IPS DF 19.7 (cell line): Measurements from ENCODE around the gene SH3RF2.
"Not testable (repeated sequence)": the region's sequence is repeated elsewhere in the genome, so short reads cannot be mapped to it uniquely, and the experiment has no call there.

ENCODE experiments used
- DNase-seq: peaks from one replicate; pipeline ENCODE4 v3.0.0-alpha.2; 2013; ENCODE audit warnings: low read depth, low spot score

The SH3RF2 gene

DNA sequence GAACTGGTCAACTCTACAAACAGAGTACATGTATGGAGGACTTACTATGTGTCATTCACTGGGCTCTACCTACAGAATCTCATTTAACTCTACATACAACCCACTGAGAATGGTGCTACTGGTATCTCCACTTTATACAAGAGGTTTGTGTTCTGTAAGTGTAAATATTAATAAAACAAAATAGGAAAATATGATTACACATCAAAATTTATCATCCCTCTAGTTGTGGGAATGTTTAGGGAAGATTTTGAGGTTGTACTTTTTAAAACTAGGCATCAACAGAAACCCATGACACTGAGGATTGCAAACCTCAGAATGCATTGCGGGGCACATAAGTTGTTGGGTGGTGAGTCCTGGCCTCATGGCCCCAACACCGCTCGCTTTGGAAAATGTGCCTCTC is 11.7 kb downstream of the SH3RF2 start:
- no peak for DNase-seq

- no peak for DNase-seq
Observed at GRCh38 chr5:145948921-145949320, 12.5 kb downstream of the SH3RF2 start.

GRCh38 chr5:145949474-145949873 is 13.1 kb downstream of the SH3RF2 start:
- no peak for DNase-seq

- DNase-seq = no peak
Observed at GRCh38 chr5:145951071-145951470, 14.7 kb downstream of the SH3RF2 start.

- no peak for DNase-seq
Observed at GRCh38 chr5:145953202-145953601, 16.8 kb downstream of the SH3RF2 start.

DNA sequence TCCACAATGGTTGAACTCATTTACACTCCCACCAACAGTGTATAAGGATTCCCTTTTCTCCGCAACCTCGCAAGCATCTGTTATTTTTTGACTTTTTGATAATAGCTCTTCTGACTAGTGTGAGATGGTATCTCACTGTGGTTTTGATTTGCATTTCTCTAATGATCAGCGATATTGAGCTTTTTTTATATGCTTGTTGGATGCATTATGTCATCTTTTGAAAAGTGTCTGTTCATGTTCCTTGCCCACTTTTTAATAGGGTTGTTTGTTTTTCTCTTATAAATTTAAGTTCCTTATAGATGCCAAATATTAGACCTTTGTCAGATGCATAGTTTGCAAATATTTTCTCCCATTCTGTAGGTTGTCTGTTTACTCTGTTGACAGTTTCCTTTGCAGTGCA is 17.8 kb downstream of the SH3RF2 start:
- DNase-seq = not testable (repeated sequence)

DNA sequence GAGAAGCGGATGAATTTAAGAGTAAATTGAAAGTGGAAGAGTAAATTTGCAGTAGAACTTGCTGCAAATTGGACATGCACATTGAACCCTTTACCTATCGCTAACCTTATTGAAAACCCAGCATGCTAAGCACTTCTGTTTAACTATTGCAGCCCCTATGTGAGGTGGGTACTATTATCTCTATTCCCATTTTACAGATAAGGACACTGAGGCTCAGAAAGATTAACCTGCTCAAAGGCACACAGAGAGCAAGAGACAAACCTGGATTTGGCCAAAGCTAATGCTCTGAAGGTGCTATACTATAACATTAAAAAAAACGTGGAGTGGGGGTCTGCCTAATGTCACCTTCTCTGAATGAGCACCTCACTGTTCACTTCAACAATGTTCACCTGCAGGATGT is 21.0 kb downstream of the SH3RF2 start:
- no peak for DNase-seq

GRCh38 chr5:145958436-145958835 is 22.1 kb downstream of the SH3RF2 start:
- no peak for DNase-seq

DNA sequence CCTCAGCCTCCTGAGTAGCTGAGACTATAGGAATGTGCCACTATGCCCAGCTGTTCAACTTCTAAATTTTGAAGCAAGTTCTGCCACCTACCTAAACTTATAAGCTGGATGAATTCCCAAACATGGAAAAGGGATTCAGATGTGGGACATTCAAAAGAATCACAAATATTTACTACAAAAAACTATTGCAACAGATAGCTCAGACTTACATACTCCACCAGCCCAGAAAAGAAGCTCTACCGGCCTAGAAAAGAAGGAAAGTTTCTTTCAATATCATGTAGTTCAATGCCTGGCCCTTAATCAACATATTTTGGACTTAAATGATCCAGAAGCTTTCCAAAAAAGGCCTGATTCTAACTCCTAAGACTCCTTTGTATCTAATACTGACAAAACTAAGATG is 23.8 kb downstream of the SH3RF2 start:
- no peak for DNase-seq

DNA sequence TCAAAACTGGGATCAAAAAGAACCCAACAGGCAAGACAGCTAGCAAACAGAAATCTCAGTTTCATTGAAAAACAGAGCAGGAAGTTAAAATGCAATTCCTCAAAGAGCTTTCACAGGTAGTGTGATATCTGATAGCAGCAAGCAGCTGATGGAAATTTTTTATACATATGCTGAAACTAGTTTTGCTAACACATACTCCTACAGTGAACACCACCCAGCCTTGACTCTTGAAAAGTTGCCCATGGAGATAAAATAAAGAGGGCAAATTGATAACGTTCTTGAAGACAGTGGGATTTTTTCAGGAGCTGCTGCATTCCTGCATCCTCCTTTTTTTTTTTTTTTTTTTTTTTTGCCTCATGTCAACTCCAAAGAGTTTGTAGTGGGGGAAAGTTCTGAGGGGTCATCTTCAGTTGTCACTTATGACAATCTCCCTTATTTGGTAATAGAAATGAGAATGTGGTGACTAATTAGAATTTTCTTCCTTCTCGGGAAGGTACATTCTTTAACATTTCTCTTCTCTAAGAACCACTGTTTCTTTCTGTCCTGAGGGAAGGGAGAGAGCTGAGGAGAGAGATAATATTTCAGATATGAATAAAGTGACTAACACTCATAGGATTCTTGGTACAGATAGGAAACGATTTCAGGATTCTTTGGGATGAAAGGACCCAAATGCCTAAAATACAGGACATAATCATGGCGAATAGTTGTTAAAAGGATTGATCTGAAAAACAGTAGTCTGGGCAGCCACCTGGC is 24.6 kb downstream of the SH3RF2 start:
- DNase-seq = no peak

DNA sequence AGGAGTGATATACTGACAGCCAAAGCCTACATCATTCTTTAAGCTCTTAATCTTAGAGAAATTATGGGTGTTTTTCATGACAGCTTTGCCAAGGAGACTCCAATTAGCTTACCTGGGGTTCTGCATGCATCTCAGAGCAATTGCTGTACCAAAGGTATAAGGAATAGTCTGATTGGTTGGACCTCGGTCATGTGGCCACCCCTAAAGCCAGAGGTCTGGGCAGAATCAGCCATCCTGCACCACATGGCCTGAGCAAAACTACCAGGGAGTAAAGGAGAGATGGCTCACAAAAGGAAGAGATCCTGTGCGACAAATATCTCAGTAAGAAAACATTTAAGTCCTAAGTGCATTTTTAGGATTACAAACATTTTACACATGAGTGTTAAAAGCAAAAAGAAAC is 25.6 kb downstream of the SH3RF2 start:
- DNase-seq = no peak

DNA sequence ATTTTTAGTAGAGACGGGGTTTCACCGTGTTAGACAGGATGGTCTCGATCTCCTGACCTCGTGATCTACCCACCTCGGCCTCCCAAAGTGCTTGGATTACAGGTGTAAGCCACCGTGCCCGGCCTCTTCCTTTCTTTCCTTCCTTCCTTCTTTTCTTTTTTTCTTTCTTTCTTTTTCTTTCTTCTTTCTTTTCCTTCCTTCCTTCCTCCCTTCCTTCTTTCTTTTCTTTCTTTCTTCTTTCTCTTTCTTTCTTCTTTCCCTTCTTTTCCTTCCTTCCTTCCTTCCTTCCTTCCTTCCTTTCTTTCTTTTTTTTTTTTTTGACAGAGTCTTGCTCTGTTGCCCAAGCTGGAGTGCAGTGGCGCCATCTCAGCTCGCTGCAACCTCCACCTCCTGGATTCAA is 27.6 kb downstream of the SH3RF2 start:
- not testable (repeated sequence) for DNase-seq

DNA sequence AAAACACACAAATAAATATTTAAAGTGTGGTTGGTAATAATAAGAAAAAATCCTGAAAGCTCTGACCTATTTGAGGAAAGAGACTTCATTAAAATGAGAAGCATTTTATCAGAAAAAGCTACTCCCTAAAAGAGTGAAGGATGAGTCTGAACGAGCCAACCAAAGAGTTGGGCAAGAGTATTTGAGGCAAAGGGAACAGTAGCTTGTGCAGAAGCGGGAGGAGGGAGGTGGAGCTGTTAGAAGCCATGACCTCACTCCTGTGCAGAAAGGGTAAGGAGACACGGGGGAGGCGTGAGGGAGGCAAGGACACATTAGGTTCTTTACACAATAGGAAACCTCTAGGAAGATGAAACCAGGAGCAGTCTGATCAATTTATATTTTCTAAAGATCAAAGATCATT is 29.4 kb downstream of the SH3RF2 start:
- no peak for DNase-seq

DNA sequence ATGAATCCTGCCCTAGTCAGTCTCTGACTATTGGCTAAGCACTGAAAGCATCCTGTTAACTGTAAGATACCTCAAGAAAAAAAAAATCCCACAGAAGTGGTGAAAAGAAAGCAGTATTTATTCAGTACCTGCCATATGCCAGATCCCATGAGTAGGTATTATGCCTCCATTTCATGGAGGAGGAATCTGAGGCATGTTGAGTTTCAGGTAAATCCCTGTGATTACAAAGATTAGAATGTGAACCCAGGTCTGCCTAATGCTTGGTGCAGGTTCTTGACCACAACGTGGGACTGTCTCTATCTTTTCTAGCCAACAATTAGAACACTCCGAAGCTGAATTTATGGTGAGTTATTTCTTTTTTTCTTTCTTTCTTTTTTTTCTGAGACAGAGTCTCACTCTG is 30.9 kb downstream of the SH3RF2 start:
- no peak for DNase-seq

DNA sequence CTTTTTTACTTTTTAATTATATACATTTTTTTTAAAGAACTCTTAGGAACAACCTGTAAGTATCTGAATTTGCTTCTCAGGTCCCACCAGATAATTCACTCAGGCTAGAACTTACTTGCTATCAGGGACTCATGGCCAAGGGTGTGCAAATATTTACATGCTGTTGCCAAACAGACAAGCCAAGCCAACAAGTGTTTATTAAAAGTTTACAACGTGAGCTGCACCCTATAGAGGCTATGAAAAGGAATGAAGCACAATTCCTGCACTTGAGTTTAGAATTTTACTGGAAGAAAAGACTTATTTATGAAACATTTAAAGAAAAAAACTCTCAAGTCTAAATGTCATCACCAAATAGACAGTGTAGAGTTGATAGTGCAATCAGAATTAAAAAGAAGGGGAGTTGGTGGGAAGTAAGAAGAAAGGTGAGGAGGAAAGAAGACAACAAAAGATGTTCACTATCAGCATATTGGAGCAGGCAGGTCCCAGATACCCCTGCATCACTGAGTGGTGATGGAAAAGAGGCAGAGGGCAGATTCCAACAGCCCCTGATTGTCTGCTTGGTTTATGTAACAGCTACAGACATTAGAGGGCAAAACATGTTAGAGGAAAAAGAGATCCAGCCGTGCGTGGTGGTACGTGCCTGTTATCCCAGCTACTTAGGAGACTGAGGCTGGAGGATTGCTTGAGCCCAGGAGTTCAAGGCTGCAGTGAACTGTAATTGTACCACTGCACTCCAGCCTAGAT is 32.8 kb downstream of the SH3RF2 start:
- DNase-seq = no peak

DNA sequence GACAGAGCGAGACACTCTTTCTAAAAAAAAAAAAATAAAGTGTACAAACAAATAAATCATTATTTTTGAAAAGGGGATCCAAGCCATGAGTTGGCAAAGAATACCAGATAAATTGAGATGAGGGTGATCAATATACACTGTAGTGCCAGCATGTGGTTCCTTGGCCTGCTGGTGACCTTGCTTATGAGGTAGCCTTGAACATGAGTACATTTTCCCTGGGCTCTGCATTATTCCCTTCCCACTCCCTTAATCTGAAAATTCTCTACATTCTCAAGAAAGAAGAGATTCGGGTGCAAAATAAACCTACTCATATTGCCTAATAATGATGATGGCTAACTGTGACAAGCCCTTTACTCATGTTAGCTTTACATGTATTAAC is 33.3 kb downstream of the SH3RF2 start:
- no peak for DNase-seq

DNA sequence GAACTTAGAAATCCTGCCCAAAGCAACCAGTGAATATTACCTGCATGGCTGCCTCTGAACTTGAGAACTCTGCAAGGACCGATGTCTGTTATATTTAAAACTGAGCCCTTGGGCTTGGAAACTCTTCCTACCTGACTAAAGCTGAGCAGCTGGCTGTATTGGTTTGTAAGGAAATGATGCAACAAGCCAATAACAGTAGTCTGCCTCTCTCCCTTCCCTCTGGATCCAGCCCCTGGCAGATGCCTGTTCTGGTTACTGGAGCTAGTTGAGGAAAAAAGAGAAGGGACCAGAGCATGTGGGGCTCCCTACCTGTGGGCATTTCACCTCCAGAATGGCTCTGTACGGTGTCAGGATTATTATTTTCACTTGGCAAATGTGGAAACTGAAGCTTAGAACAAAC is 34.7 kb downstream of the SH3RF2 start:
- DNase-seq = no peak

DNA sequence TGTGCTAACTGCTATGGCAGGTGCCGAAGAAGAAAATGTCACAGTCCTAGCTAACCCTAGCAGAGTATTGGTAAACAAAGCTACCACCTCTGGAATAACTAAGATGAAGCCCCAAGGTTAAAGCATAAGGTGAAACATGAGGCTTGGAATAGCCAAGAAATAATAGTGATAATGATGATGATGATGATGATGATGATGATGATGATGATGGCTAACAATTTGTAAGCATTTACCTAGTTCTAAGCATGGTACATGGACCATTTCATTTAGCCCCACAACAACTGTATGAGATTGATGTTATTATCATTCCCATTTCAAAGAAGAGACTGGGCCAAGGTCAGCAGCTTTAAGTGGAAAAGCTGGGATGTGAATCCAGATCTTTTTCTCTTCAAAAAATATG is 35.3 kb downstream of the SH3RF2 start:
- no peak for DNase-seq

GRCh38 chr5:145975001-145975360 is 38.6 kb downstream of the SH3RF2 start:
- DNase-seq = no peak

GRCh38 chr5:145975361-145976066 is 39.1 kb downstream of the SH3RF2 start:
- DNase-seq = no peak

- no peak for DNase-seq
Observed at GRCh38 chr5:145976431-145977155, 40.2 kb downstream of the SH3RF2 start.

DNA sequence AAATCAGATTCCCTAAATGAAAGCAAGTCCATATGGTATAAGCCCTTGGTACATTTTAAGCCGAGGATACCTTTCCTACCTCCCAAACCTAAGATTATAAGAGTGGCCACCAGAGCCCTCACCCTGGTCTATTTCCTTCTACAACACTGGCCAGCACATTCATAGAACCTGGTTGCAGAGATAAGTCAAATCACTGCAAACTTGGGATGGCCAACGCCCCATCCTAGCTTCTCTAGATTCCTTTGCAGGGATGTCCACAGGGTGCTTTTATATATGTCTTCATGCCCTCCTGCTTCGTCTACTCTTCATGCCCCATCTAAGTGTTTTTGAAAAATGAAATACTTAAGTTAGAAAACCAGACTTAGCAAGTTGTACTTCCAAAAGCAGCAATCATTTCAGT is 41.8 kb downstream of the SH3RF2 start:
- DNase-seq = no peak
